ENCODE results near the gene ARSA.
"Not testable (repeated sequence)": the region's sequence is repeated elsewhere in the genome, so short reads cannot be mapped to it uniquely, and the experiment has no call there.

Gene ARSA

GRCh38 chr22:50621948-50622722, 5.8 kb downstream of the ARSA start:
- peaks cover 15% of the 10 kb centered on the region for H3K4me1 ChIP-seq
- H3K36me3 ChIP-seq (replicated peaks) = no peaks in the 10 kb centered on the region
- DNase-seq (ENCODE audit: low spot score in 2 of 2) = no peak
- peak overlapping the region; percentile 2; the same call in 1 of the 2 replicates for H3K4me3 ChIP-seq
- in situ Hi-C loops (cut with MboI; ENCODE audit: low sequenced_read_pairs) = no loop called here
- no peaks in the 10 kb centered on the region for H3K27me3 ChIP-seq (ENCODE audit: low read depth)
- H3K9me3 ChIP-seq = no peaks in the 10 kb centered on the region

DNA sequence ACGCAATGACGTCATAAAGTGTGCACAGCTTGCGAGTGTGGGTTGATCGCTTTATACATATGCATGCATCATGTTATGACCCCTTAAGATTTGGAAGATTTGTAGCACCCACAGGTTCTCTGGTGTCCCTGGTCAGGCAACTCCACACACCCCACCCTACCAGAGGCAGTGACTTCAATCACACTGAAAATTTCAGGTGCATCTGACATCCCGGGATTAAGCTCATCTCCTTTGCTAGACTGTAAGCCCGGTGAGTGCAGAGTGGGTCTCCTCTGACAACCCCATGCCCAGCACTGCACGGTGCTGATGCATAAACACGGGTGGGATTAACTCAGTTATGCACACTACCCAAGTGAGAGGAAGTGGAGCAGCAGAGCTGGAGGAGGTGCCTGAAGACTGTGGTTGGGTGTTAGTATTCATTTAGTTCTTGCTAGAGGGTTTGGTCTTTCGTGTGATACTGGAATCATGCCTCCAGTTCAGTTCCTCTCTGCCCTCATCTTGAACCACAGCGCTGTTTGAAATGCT, 6.5 kb downstream of the ARSA start:
- H3K27me3 ChIP-seq (ENCODE audit: low read depth) = no peaks in the 10 kb centered on the region
- H3K9me3 ChIP-seq = no peaks in the 10 kb centered on the region
- in situ Hi-C loops (cut with MboI; ENCODE audit: low sequenced_read_pairs) = no loop called here
- H3K4me1 ChIP-seq = peaks cover 15% of the 10 kb centered on the region
- H3K36me3 ChIP-seq (replicated peaks) = no peaks in the 10 kb centered on the region
- DNase-seq (ENCODE audit: low spot score in 2 of 2) = peak in 1 of 2 experiments; percentile 8
- 0 out of 2 replicates have a peak overlapping the region, but pooled peaks have one; percentile 2 for H3K4me3 ChIP-seq

DNA sequence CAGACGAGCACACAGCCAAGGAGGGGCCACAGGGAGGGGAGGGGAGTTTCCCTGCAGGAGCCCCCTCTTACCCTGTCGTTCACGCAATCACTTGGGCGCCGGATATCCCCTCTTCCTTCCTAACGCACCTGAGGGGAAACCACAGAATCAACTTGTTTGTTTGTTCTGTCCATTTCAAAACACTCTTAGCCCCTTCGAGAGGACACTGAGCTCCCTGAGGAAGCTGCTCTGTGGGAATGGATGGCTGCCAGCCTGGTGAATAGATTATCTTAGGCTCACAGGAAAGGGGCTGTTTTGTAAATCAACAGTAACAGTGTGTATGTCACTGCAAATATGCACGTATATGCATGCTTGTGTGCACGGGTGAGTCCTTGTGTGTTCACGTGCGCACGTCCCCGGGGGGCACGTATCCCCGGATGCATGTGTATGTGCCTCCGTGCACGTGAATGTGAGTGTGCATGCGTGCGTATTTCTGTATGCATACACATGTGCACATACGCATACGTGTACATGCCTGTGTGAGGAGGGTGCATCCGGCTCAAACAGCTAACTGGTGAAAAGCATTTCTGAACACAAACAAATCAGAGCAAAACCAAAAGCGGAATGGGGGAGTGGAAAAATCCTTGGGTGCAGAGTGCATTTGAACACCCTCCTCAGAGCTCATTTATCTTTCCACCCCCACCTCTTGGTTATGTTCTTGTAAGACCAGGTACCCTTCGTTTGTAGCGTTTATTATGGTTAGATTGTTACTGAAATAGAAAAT, 7.2 kb downstream of the ARSA start:
- Histone ChIP-seq H3K9me3 (no peaks in the 10 kb centered on the region), H3K27me3 (ENCODE audit: low read depth) (no peaks in the 10 kb centered on the region), H3K36me3 (replicated peaks) (no peaks in the 10 kb centered on the region), H3K4me1 (peaks cover 15% of the 10 kb centered on the region), H3K4me3 (peak overlapping the region; percentile 31)
- in situ Hi-C loops (cut with MboI; ENCODE audit: low sequenced_read_pairs) = no loop called here
- DNase-seq (ENCODE audit: low spot score in 2 of 2) = peak in 1 of 2 experiments; percentile 70

DNA sequence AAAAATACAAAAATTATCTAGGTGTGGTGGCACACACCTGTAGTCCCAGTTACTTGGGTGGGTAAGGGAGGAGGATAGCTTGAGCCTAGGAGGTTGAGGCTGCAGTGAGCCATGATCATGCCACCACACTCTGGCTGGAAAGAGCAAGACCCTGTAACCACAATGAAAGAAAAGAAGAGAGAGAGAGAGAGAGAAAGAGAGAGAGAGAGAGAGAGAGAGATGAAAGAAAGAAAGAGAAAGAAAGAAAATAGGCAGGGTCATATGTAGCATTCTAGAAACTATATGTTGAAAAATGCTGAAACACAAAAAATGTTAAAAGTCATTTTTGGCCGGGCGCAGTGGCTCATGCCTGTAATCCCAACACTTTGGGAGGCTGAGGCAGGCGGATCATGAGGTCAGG, 13.7 kb downstream of the ARSA start:
- H3K4me3 ChIP-seq; DNase-seq (ENCODE audit: low spot score in 2 of 2); H3K4me1 ChIP-seq; H3K27me3 ChIP-seq (ENCODE audit: low read depth); H3K9me3 ChIP-seq; H3K36me3 ChIP-seq (replicated peaks); in situ Hi-C loops (cut with MboI; ENCODE audit: low sequenced_read_pairs): not testable (repeated sequence)

DNA sequence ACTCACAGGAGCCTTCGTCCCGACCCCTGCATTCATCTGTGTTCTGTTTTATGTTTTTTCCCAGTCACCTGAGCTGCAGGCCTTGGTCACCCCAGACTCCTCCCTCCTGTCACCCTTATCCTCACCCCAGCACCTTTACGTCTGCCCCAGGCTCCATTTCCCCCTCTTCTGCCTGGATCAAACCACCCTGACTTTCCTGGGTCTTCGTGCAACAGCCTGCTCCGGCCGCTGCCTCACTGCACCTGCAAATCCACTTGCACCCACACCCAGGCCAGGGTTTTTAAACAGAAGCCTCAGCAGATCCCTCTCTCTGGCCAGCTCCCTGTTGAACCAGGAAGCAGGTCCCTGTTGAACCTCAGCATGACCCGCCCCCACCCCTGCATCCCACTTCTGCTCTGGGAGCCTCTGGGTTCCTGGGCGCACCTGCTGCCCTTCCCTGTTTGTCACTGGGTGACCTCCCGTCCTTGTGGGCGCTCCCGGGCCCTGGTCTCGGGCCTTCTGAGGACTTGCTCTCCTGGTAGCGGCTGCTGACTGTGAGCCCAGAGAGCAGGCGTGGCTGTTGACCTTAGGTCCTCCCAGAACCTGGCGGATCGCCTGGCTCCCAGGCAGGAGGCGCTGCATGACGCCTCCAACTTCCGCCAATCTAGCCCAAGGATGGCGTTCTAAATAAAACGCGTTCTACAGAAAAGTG, 14.5 kb downstream of the ARSA start:
- Histone ChIP-seq H3K36me3 (replicated peaks) (no peaks in the 10 kb centered on the region), H3K4me1 (no peaks in the 10 kb centered on the region), H3K9me3 (no peaks in the 10 kb centered on the region), H3K27me3 (ENCODE audit: low read depth) (no peaks in the 10 kb centered on the region), H3K4me3 (no peak overlapping the region)
- in situ Hi-C loops (cut with MboI; ENCODE audit: low sequenced_read_pairs) = no loop called here
- DNase-seq (ENCODE audit: low spot score in 2 of 2) = no peak

GRCh38 chr22:50612528-50613221, 15.3 kb downstream of the ARSA start:
- no peaks in the 10 kb centered on the region for H3K27me3 ChIP-seq (ENCODE audit: low read depth)
- H3K4me1 ChIP-seq = no peaks in the 10 kb centered on the region
- no peak overlapping the region for H3K4me3 ChIP-seq
- DNase-seq (ENCODE audit: low spot score in 2 of 2) = peak in 1 of 2 experiments; percentile 44
- in situ Hi-C loops (cut with MboI; ENCODE audit: low sequenced_read_pairs) = no loop called here
- H3K9me3 ChIP-seq = no peaks in the 10 kb centered on the region
- no peaks in the 10 kb centered on the region for H3K36me3 ChIP-seq (replicated peaks)

DNA sequence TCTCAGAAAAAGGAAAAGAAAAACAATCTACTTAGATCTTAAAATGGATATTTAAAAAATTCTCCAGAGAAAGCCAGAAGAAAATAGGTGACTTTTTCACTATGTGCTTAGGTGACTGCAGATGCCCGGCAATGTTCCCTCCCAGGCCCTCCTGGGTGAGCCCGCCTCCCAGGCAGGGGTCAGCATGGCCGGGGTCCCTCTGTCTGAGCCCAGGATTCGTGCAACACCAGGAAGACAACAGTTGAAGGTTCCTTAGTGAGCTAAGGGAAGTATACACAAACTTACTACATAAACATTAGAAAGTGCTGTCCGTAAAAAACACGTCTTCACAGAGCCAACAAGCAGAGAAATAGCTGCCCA, 15.8 kb downstream of the ARSA start:
- in situ Hi-C loops (cut with MboI; ENCODE audit: low sequenced_read_pairs) = no loop called here
- DNase-seq (ENCODE audit: low spot score in 2 of 2) = no peak
- Histone ChIP-seq H3K9me3 (no peaks in the 10 kb centered on the region), H3K27me3 (ENCODE audit: low read depth) (no peaks in the 10 kb centered on the region), H3K4me3 (no peak overlapping the region), H3K36me3 (replicated peaks) (no peaks in the 10 kb centered on the region), H3K4me1 (no peaks in the 10 kb centered on the region)

- H3K4me3 ChIP-seq = no peak overlapping the region
- H3K4me1 ChIP-seq = no peaks in the 10 kb centered on the region
- in situ Hi-C loops (cut with MboI; ENCODE audit: low sequenced_read_pairs) = no loop called here
- no peak for DNase-seq (ENCODE audit: low spot score in 2 of 2)
- no peaks in the 10 kb centered on the region for H3K9me3 ChIP-seq
- no peaks in the 10 kb centered on the region for H3K27me3 ChIP-seq (ENCODE audit: low read depth)
- H3K36me3 ChIP-seq (replicated peaks) = no peaks in the 10 kb centered on the region
Observed at GRCh38 chr22:50611341-50612060, 16.5 kb downstream of the ARSA start.

GRCh38 chr22:50610581-50610980, 17.4 kb downstream of the ARSA start:
- H3K9me3 ChIP-seq = no peaks in the 10 kb centered on the region
- no peaks in the 10 kb centered on the region for H3K27me3 ChIP-seq (ENCODE audit: low read depth)
- in situ Hi-C loops (cut with MboI; ENCODE audit: low sequenced_read_pairs) = no loop called here
- H3K4me1 ChIP-seq = no peaks in the 10 kb centered on the region
- H3K36me3 ChIP-seq (replicated peaks) = no peaks in the 10 kb centered on the region
- no peak for DNase-seq (ENCODE audit: low spot score in 2 of 2)
- H3K4me3 ChIP-seq = no peak overlapping the region

DNA sequence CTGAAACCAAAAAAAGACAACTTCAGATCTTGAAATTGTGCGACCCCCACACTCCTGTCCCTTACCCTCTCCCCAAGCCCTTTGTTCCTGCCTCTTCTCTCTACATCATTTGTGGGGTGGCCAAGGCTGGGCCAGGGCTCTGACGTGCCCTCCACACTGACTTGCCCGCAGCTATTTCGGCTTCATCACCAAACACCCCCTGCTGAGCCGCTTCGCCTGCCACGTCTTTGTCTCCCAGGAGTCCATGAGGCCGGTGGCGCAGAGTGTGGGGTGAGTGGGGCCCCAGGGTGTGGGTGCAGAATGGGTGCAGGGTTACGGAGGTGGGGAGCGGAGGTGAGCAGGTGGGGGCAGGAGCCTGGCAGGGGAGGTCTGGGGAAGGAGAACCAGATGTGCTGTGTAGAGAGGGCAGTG, 17.9 kb downstream of the ARSA start:
- Histone ChIP-seq H3K36me3 (replicated peaks) (no peaks in the 10 kb centered on the region), H3K4me1 (no peaks in the 10 kb centered on the region), H3K9me3 (no peaks in the 10 kb centered on the region), H3K27me3 (ENCODE audit: low read depth) (no peaks in the 10 kb centered on the region), H3K4me3 (no peak overlapping the region)
- DNase-seq (ENCODE audit: low spot score in 2 of 2) = no peak
- in situ Hi-C loops (cut with MboI; ENCODE audit: low sequenced_read_pairs) = no loop called here

DNA sequence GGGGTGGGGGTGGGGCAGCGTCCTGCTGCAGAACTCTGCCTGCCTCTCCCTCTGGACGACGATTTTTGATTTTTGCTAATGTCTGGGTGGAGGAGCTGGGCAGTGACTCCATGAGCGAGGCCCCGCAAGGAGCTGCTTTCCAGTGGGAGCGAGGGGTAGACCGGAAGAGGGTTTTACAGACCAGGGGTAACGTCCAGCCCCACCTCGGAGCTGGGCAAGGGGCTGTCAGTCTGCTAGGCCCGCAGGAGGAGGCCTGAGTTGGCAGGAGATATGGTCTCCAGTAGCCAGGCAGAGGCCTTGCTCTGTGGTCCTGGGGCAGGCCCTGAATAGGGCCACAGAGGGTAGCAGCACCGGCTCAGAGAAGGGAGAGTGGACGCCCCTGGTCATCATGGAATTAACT, 18.4 kb downstream of the ARSA start:
- Histone ChIP-seq H3K9me3 (no peaks in the 10 kb centered on the region), H3K4me3 (no peak overlapping the region), H3K4me1 (no peaks in the 10 kb centered on the region), H3K27me3 (ENCODE audit: low read depth) (no peaks in the 10 kb centered on the region), H3K36me3 (replicated peaks) (no peaks in the 10 kb centered on the region)
- in situ Hi-C loops (cut with MboI; ENCODE audit: low sequenced_read_pairs) = no loop called here
- DNase-seq (ENCODE audit: low spot score in 2 of 2) = no peak

- Histone ChIP-seq H3K9me3 (no peaks in the 10 kb centered on the region), H3K4me3 (no peak overlapping the region), H3K4me1 (no peaks in the 10 kb centered on the region), H3K36me3 (replicated peaks) (no peaks in the 10 kb centered on the region), H3K27me3 (ENCODE audit: low read depth) (no peaks in the 10 kb centered on the region)
- in situ Hi-C loops (cut with MboI; ENCODE audit: low sequenced_read_pairs) = no loop called here
- DNase-seq (ENCODE audit: low spot score in 2 of 2) = no peak
Observed at GRCh38 chr22:50608996-50609395, 19.0 kb downstream of the ARSA start.
